GM11168 (cell line): Measurements from ENCODE around the gene TRAPPC8.
"Not testable (repeated sequence)": the region's sequence is repeated elsewhere in the genome, so short reads cannot be mapped to it uniquely, and the experiment has no call there.

ENCODE experiments used
- in situ Hi-C: fragments of 300-500 bp; cut with MboI; formaldehyde crosslinking; loops from one replicate; pipeline ENCODE4 v1.12.0; 2022; ENCODE audit warnings: low sequenced_read_pairs; ENCODE audit not compliant: unreplicated experiment

TRAPPC8 gene

GRCh38 chr18:31799257-31799656, 143.7 kb downstream of the TRAPPC8 start:
- in situ Hi-C loops: not testable (repeated sequence)

DNA sequence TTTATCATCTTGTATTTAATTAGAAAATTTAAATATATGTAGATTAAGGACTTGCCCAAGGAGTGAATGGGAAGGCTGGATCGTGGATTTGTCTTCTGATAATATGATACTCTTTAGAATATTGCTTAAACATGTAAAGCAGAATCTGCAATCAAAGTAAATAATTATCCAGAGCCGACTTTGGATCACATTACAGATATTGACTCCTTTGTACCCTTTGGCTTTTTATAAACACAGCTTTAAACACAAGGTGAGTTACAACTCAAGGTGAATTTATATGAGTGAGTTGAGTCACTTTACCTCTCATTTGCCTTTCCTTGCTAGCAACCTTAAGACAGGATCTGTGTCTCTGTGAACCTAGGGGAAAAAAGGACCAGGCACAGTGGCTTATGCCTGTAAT, 144.5 kb downstream of the TRAPPC8 start:
- in situ Hi-C loops: no loop called here

DNA sequence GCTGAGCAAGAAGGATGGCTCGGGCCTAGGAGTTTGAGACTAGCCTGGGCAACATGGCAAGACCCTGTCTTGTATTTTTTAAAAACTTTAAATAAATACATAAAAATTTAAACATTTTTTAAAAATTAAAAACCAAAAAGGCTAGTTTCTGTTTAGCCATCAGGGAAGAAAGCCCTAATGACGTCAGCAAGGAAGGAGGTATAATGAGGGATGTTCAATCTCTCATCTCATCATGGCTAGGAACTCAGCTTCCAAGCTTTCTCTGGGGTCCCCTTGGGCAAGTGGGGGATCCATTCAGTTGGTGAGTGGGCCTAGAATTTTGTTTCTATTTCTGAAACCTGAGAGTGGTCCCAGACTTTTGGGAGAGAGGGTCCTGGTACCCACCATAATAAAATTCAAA, 147.2 kb downstream of the TRAPPC8 start:
- in situ Hi-C loops: no loop called here

- in situ Hi-C loops: no loop called here
Observed at GRCh38 chr18:31793531-31793930, 149.4 kb downstream of the TRAPPC8 start.

DNA sequence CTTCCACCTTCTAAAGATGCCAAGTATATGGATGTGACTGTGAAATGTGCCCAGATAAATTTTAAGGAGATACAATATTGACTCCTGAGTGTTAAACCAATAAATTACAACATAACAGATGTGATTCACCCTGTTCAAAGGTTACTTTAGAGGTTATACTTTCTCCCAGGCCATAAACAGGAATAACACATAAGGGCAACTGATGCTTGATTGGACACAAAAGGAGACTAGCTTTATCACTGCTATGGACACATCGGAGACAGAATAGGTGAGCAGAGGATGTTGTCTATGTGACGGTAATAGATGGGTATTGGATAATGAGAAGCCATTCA, 150.4 kb downstream of the TRAPPC8 start:
- in situ Hi-C loops: no loop called here

GRCh38 chr18:31791817-31792579, 150.9 kb downstream of the TRAPPC8 start:
- in situ Hi-C loops: no loop called here

- in situ Hi-C loops: no loop called here
Observed at GRCh38 chr18:31789409-31789808, 153.5 kb downstream of the TRAPPC8 start.

- in situ Hi-C loops: no loop called here
Observed at GRCh38 chr18:31783059-31783458, 159.9 kb downstream of the TRAPPC8 start.
